Mammary epithelial cell (primary cell): ENCODE data around the gene DNAJC27.

Experiments
- CTCF ChIP-seq, 2 donors: IDR thresholded peaks in 1 of 2; conservative IDR thresholded peaks in 1 of 2; 2 replicates each; pipeline ENCODE4 v1.5.1; 2011 to 2012; ENCODE audit warnings: inconsistent platforms in 2 of 2, low read length in 2 of 2, mild to moderate bottlenecking in 2 of 2, control low read depth in 1 of 2, low read depth in 1 of 2; ENCODE audit not compliant: insufficient read depth in 1 of 2; ENCODE audit errors: extremely low read depth in 1 of 2
- EZH2 ChIP-seq: IDR thresholded peaks from 2 replicates; pipeline ENCODE4 v1.6.1; 2012; ENCODE audit warnings: low read length, inconsistent platforms, borderline replicate concordance

- TF ChIP-seq EZH2 (no peak), CTCF (conservative IDR thresholded peaks at IDR 0.05 in 1 of 2, IDR thresholded peaks at IDR 0.05 in 1 of 2; ENCODE audit: extremely low read depth in 1 of 2, insufficient read depth in 1 of 2, low read depth in 1 of 2, low read length in 2 of 2) (no peak)
Measured at GRCh38 chr2:24955232-24955631, 16.5 kb downstream of the DNAJC27 start.
